ENCODE measurements around the gene TANK. TPM values are rescaled to one million over a fixed set of nuclear protein-coding genes. Genes with fewer than 3 reads are reported as not detected.
A peak's percentile ranks its signal among the peaks of the same experiment; 100 is the strongest.

The TANK gene
- total RNA-seq, 1 experiment from 2014 or later = 17.8 TPM

DNA sequence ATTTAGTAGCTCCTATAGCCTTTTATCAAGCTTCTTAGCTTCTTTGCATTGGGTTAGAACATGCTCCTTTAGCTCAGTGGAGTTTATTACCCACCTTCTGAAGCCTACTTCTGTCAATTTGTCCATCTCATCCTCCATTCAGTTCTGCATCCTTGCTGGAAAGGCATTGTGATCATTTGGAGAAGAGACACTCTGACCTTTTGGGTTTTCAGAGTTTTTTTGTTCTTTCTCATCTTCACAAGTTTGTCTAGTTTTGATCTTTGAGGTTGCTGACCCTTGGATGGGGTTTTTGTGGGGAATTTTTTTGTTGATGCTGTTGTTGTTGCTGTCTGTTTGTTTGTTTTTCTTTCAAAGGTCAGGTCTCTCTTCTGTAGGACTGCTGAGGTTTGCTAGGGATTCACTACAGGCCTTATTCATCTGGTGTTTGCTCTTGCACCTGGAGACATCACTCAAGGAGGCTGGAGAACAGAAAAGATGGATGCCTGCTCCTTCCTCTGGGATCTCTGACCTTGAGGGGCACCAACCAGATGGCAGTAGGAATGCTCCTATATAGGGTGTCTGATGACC, 13.9 kb upstream of the TANK start:
- no peak for DNase-seq
- no peak overlapping the region for H3K4me3 ChIP-seq (ENCODE audit: insufficient read depth, low read depth, low read length)
- H3K36me3 ChIP-seq (replicated peaks; ENCODE audit: control insufficient read depth, insufficient read depth, low read length) = no peaks in the 10 kb centered on the region

DNA sequence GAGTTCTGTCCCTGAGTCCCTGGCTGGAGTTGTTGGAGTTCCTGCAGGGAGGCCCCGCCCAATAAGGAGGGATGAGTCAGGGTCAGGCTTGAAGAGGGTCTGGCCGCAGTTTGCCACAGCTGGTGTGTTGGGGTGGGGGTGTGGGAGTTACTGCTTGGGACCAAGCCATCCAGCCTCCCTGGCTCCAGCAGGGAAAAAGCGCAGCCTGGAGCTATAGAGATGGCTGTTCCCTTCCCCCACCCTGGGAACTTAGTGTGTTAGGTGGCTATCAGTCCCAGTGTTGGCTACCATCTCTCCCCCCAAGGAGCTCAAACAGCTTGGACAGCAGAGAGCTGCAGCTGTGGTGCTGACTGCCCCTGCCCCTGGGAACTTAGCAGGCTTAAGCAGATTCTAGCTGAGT, 13.2 kb upstream of the TANK start:
- Histone ChIP-seq H3K27me3 (ENCODE audit: control insufficient read depth, insufficient read depth, low read length) (no peaks in the 10 kb centered on the region), H3K4me3 (ENCODE audit: insufficient read depth, low read depth, low read length) (no peak overlapping the region), H3K36me3 (replicated peaks; ENCODE audit: control insufficient read depth, insufficient read depth, low read length) (no peaks in the 10 kb centered on the region)
- no peak for DNase-seq

More for the DNA sequence above, 13.9 kb upstream of the TANK start:
- no peaks in the 10 kb centered on the region for H3K27me3 ChIP-seq (ENCODE audit: control insufficient read depth, insufficient read depth, low read length)

DNA sequence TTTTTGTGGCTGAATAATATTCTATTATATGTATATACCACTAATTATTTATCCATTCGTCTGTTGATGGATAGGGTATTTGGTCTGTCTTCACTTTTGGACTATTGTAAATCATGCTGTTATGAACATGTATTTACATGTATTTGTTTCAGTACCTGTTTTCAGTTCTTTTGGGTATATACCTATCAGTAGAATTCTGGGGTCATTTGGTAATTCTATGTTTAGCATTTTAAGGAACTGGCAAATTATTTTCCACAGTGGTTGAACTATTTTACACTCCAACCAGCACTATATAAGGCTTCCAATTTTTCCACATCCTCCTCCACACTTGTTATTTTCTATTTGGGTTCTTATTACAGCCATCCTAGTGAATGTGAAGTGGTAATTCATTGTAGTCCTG, 12.4 kb upstream of the TANK start:
- no peaks in the 10 kb centered on the region for H3K36me3 ChIP-seq (replicated peaks; ENCODE audit: control insufficient read depth, insufficient read depth, low read length)
- DNase-seq = no peak
- no peak overlapping the region for H3K4me3 ChIP-seq (ENCODE audit: insufficient read depth, low read depth, low read length)
- no peaks in the 10 kb centered on the region for H3K27me3 ChIP-seq (ENCODE audit: control insufficient read depth, insufficient read depth, low read length)

DNA sequence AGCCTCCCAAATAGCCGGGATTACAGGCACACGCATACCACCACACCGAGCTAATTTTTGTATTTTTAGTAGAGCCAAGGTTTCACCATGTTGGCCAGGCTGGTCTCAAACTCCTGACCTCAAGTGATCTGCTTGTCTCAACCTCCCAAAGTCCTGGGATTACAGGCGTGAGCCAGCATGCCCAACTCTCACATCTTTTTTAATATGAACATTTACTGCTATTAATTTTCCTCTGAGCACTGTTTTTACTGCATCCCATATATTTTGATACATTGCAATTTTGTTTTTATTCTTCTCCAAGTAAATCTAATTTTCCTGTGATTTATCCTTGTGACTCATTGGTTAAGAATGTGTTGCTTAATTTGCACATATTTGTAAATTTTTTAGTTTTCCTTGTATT, 9.5 kb upstream of the TANK start:
- Histone ChIP-seq H3K4me3 (ENCODE audit: insufficient read depth, low read depth, low read length) (no peak overlapping the region), H3K27me3 (ENCODE audit: control insufficient read depth, insufficient read depth, low read length) (no peaks in the 10 kb centered on the region), H3K36me3 (replicated peaks; ENCODE audit: control insufficient read depth, insufficient read depth, low read length) (no peaks in the 10 kb centered on the region)
- DNase-seq = no peak

- no peak for DNase-seq
- H3K27me3 ChIP-seq (ENCODE audit: control insufficient read depth, insufficient read depth, low read length) = no peaks in the 10 kb centered on the region
- H3K4me3 ChIP-seq (ENCODE audit: insufficient read depth, low read depth, low read length) = no peak overlapping the region
- no peaks in the 10 kb centered on the region for H3K36me3 ChIP-seq (replicated peaks; ENCODE audit: control insufficient read depth, insufficient read depth, low read length)
Measured at GRCh38 chr2:161152302-161152701, 7.9 kb upstream of the TANK start.

DNA sequence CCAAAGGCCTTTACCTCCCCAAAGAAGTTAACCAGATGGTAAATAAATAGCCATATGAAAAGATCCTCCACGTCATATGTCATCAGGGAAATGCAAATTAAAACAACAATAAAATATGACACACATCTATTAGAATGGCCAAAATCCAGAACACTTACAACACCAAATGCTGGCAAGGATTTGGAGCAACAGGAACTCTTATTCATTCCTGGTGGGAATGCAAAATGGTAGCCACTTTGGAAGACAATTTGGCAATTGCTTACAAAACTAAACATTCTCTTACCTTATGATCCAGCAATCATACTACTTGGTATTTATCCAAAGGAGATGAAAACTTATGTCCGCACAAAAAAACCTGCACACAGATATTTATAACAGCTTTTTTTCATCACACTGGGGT, 1.3 kb upstream of the TANK start:
- no peaks in the 10 kb centered on the region for H3K36me3 ChIP-seq (replicated peaks; ENCODE audit: control insufficient read depth, insufficient read depth, low read length)
- no peaks in the 10 kb centered on the region for H3K27me3 ChIP-seq (ENCODE audit: control insufficient read depth, insufficient read depth, low read length)
- DNase-seq = no peak

DNA sequence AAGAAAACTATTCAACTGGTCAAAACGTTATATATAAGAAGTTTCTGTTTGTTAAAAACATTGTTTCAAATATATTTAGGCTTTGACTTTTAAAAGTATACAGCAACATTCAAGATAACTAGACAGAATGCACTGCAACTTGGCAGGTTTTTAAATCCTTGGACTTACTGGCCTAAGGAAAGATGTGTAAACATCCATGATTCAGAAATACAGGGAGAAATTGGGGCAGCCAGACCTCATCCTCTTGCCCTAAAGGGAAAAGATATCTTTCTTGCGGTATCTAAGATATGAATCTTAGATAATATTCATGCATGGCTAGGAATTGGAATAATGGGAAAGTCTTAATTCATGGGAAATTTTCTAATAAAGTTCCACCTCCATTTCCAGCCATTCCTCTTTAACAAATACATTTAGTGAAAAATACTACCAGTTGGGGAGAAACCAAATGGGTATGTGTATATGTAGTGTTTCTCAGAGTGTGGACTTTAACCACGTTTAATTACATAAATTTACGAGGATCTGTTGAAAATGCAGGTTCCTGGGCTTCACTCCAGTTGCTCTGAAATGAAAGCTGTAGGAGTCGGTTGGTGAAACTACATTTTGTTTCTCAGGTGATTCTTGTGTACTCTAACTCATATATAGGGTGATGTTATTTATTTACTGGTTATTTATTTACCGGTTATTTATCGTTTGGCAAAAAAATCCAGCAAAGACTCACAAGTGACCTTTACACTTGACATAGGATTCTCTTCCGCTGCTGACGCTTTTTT, 587 bp upstream of the TANK start:
- Histone ChIP-seq H3K27me3 (ENCODE audit: control insufficient read depth, insufficient read depth, low read length) (no peaks in the 10 kb centered on the region), H3K4me3 (ENCODE audit: insufficient read depth, low read depth, low read length) (no peak overlapping the region), H3K36me3 (replicated peaks; ENCODE audit: control insufficient read depth, insufficient read depth, low read length) (no peaks in the 10 kb centered on the region)
- no peak for DNase-seq

More for the DNA sequence above, 1.3 kb upstream of the TANK start:
- H3K4me3 ChIP-seq (ENCODE audit: insufficient read depth, low read depth, low read length) = no peak overlapping the region

- Histone ChIP-seq H3K27me3 (ENCODE audit: control insufficient read depth, insufficient read depth, low read length) (no peaks in the 10 kb centered on the region), H3K36me3 (replicated peaks; ENCODE audit: control insufficient read depth, insufficient read depth, low read length) (no peaks in the 10 kb centered on the region), H3K4me3 (ENCODE audit: insufficient read depth, low read depth, low read length) (peak overlapping the region; percentile 97)
- DNase-seq = no peak
Measured at GRCh38 chr2:161161074-161161706, 962 bp downstream of the TANK start.

DNA sequence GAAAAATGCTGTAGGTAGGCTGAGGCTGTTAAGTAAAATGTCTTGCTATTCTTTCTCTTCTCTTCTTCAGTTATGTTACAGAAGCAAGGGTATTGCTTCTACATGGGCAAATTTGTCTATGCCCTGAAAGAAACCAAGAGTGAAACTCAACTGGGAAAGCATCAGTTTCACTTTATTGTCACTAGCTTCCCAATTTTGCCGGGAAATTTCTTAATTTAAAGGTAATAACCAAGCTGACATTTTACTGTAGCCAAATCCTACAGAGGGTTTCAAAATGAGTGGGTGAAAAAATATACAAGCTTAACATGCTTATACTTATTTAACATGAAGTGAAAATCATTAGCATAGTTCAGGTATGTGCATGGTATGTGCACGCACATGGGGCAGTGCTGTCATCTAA, 3.2 kb downstream of the TANK start:
- Histone ChIP-seq H3K27me3 (ENCODE audit: control insufficient read depth, insufficient read depth, low read length) (no peaks in the 10 kb centered on the region), H3K36me3 (replicated peaks; ENCODE audit: control insufficient read depth, insufficient read depth, low read length) (no peaks in the 10 kb centered on the region), H3K4me3 (ENCODE audit: insufficient read depth, low read depth, low read length) (no peak overlapping the region)
- DNase-seq = no peak

DNA sequence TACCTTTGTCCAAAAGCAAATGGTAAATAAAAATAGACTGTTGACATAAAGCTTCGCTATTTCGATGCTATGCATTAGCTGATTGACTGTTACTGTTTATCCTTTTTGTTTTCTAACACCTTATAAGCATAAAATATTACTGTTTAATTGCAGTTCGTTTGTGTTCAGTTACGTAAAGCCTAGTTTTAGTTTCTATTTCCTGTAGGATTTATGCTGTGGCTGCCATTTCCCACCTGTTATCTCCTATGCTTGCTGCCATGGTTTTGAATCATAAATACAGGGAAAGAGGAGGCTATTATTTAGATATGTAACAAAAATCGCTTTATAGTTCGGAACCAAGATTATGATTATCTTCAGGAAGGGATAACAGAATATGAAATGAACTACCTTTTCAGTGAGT, 3.9 kb downstream of the TANK start:
- Histone ChIP-seq H3K4me3 (ENCODE audit: insufficient read depth, low read depth, low read length) (no peak overlapping the region), H3K27me3 (ENCODE audit: control insufficient read depth, insufficient read depth, low read length) (no peaks in the 10 kb centered on the region), H3K36me3 (replicated peaks; ENCODE audit: control insufficient read depth, insufficient read depth, low read length) (no peaks in the 10 kb centered on the region)
- DNase-seq = no peak

DNA sequence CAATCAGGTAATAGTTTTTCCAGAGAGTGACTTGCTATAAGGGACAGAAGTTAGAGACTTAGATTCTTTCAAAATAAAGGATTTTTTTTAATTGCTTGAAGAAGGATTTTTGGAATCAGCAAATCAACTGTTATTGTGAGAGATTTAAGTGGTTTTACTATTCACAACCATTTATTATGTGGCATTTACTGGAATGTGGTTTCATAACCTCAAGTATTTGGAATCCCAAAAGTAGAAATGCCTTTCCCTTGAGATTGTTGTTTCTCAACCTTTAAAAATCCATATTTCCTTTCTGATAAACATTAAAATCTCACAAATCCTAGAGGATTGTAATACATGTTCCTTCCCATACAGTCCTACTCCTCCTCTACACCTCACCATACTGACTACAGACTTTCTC, 5.0 kb downstream of the TANK start:
- no peak for DNase-seq
- no peaks in the 10 kb centered on the region for H3K27me3 ChIP-seq (ENCODE audit: control insufficient read depth, insufficient read depth, low read length)
- H3K4me3 ChIP-seq (ENCODE audit: insufficient read depth, low read depth, low read length) = no peak overlapping the region
- no peaks in the 10 kb centered on the region for H3K36me3 ChIP-seq (replicated peaks; ENCODE audit: control insufficient read depth, insufficient read depth, low read length)

DNA sequence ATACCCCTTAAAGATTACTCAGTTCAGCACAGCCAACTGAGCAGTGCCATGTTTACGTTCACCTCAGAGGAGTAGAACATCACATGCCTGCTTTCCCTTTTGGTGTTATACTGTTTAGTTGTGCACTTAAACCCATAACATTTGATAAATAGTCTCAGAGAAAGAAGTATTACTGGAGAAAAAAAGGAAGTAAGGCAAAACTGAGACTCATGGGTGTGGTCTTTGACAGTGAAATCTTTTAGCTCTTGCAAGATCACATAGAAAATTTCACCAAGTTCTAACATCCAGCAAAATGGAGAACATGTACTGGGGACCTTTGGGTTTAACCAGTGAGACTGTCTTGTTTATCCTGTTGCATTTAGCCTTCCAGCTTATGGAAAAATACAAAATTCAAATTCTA, 5.6 kb downstream of the TANK start:
- Histone ChIP-seq H3K27me3 (ENCODE audit: control insufficient read depth, insufficient read depth, low read length) (no peaks in the 10 kb centered on the region), H3K4me3 (ENCODE audit: insufficient read depth, low read depth, low read length) (no peak overlapping the region), H3K36me3 (replicated peaks; ENCODE audit: control insufficient read depth, insufficient read depth, low read length) (no peaks in the 10 kb centered on the region)
- no peak for DNase-seq

- Histone ChIP-seq H3K36me3 (replicated peaks; ENCODE audit: control insufficient read depth, insufficient read depth, low read length) (no peaks in the 10 kb centered on the region), H3K4me3 (ENCODE audit: insufficient read depth, low read depth, low read length) (no peak overlapping the region), H3K27me3 (ENCODE audit: control insufficient read depth, insufficient read depth, low read length) (no peaks in the 10 kb centered on the region)
- DNase-seq = no peak
Measured at GRCh38 chr2:161166538-161167409, 6.5 kb downstream of the TANK start.

GRCh38 chr2:161169335-161169734, 9.1 kb downstream of the TANK start:
- no peak for DNase-seq
- H3K36me3 ChIP-seq (replicated peaks; ENCODE audit: control insufficient read depth, insufficient read depth, low read length) = no peaks in the 10 kb centered on the region
- H3K27me3 ChIP-seq (ENCODE audit: control insufficient read depth, insufficient read depth, low read length) = no peaks in the 10 kb centered on the region
- no peak overlapping the region for H3K4me3 ChIP-seq (ENCODE audit: insufficient read depth, low read depth, low read length)

Measured in H7 (cell line).